Ovary (tissue), 9 donors: ENCODE data around the gene NDUFB11. TPM values are rescaled to one million over a fixed set of nuclear protein-coding genes. Genes with fewer than 3 reads are reported as not detected.
"Not testable (repeated sequence)": the region's sequence is repeated elsewhere in the genome, so short reads cannot be mapped to it uniquely, and the experiment has no call there.

ENCODE experiments used
- DNase-seq, 5 donors: peaks; one replicate each; pipeline ENCODE4 v3.0.0-alpha.2; 2019 to 2020
- H3K27ac ChIP-seq, 2 donors: fragments of 200-600 bp; one replicate each; pipeline versions ENCODE4 v1.5.1 to v1.8.0; 2019 to 2022
- H3K27me3 ChIP-seq: fragments of 200-600 bp; one replicate; pipeline ENCODE4 v1.8.0; 2022
- H3K36me3 ChIP-seq: fragments of 200-600 bp; sonication (generic); one replicate; pipeline ENCODE4 v1.5.1; 2019
- H3K4me1 ChIP-seq: one replicate; pipeline ENCODE4 v1.8.1; 2013; ENCODE audit warnings: mild to moderate bottlenecking, moderate library complexity; ENCODE audit not compliant: insufficient read depth
- H3K4me3 ChIP-seq: fragments of 200-600 bp; sonication (generic); one replicate; pipeline ENCODE4 v1.5.1; 2017
- H3K9me3 ChIP-seq, 2 donors: fragments of 200-600 bp in 1 of 2; sonication (generic) in 1 of 2; one replicate each; pipeline versions ENCODE4 v1.5.1 to v1.8.1; 2013 to 2019; ENCODE audit warnings: mild to moderate bottlenecking in 1 of 2, moderate library complexity in 1 of 2
- EP300 ChIP-seq: sonication (generic); formaldehyde crosslinking; IDR thresholded peaks from one replicate; pipeline ENCODE4 v1.6.1; 2017; ENCODE audit warnings: antibody characterized with exemption
- POLR2A ChIP-seq: fragments of 450-650 bp; IDR thresholded peaks from one replicate; pipeline ENCODE4 v1.6.1; 2017; ENCODE audit warnings: antibody characterized with exemption, mild to moderate bottlenecking, moderate library complexity
- WGBS, 3 donors: extraction: QIAGEN DNeasy Blood & Tissue Kit in 1 of 3; methylation state at CpG; one replicate each; pipeline versions ENCODE4 v1.1.5 to v1.1.7; 2013 to 2017; 5-methylcytosine and 5-hydroxymethylcytosine counted together
- intact Hi-C, 4 donors: fragments of 100-400 bp; cut with DNase I; formaldehyde crosslinking; loops; one replicate each; pipeline versions ENCODE4 v1.11.0 to v1.15.1; 2022 to 2023
- polyA plus RNA-seq, 2 donors: library from polyadenylated mRNA; stranded (reverse); fragments of 200-250 nt in 1 of 2; fragments of 350-450 nt in 1 of 2; fragmentation: Illumina TruSeq in 1 of 2; extraction: RNeasy Lipid Tissue Mini Kit (QIAGEN cat#74804) in 1 of 2; gene quantifications; one replicate each; pipeline ENCODE4 v1.2.3, GENCODE V29; 2013 to 2014
- total RNA-seq, 7 donors: library from RNA; depleted of rRNA in 2 of 7; stranded (reverse); fragments of >200 nt in 2 of 7; fragmentation: NEBNext Ultra II Directional in 3 of 7; extraction: Animal tissue kit (Norgen Biotek cat#: 25700) in 3 of 7; gene quantifications; one replicate each; pipeline versions ENCODE4 v1.1.0 to v1.2.4, GENCODE V29; 2016 to 2023
- TF ChIP-seq, protein P1 (sequence below), 3 donors: fragments of 450-650 bp in 2 of 3; fragments of 200-600 bp in 1 of 3; IDR thresholded peaks; one replicate each; pipeline versions ENCODE4 v1.5.1 to v1.8.0; 2016 to 2022; ENCODE audit warnings: antibody characterized with exemption in 3 of 3, mild to moderate bottlenecking in 1 of 3
- donor health status: DM: no; HTN: no; CAD: no; lungs with moderate emphysema.
- donor health status: DM: no; HTN: no; CAD: no.
- donor health status: Bipolar disorder and iron deficiency.
- donor health status: DM: yes; HTN: yes; CAD: no.
- donor health status: DM: no; HTN: no; CAD: no.
- donor health status: DM: yes; HTN: yes; CAD: no.

Gene NDUFB11
- total and polyA plus RNA-seq, 9 donors: 33.9 to 82.0 (median 44.6) TPM

DNA sequence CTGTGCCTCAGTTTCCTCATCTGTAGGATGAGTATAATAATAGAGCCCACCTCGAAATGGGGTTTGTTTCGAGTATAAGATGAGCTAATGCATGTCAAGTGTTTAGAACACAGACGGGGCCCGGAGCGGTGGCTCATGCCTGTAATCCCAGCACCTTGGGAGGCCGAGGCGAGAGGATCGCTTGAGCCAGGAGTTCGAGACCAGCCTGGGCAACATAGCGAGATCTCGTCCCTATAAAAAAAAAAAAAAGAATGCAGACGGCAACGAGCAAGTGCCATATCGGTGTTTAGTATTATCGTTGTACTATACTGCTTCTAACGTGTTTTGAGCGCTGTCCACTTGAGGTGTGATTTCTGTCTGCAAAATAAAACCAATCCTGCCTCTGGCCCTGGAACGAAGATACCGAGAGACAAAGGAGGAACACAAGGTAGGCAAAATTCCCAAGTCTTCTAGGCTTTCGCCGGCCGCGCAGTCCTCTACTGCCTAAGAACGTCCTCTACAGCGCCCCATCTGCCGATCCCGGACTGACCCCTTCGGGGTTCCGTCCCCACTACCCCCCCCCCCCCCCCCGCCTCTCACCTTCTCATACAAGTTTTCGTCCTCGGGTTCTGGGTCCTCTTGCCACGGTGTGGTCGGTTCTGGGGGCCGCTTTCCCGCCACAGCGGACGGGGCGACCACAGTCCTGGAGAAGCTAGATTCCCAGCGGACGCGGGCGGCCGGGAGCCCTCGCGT, 442 bp downstream of the NDUFB11 start:
- no peaks in the 10 kb centered on the region for H3K36me3 ChIP-seq
- WGBS, 3 donors: 35 to 44% (median 43%) methylated on average over 41 to 46 of the region's 46 CpGs

DNA sequence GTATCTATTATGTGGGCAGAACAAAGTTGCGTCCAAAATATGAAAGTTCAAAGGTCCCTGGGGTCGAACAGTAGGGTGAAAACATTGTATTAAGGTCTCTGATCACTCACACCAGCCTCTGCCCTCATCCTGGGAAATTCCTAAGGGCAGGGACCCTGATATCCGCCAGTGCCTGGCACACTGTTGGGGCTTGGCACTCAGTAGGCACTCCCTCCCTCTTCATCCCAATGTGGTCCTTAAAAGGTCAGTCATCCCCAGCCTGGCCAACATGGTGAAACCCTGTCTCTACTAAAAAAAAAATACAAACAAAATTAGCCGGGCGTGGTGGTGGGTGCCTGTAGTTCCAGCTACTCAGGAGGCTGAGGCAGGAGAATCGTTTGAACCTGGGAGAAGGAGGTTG, 6.3 kb downstream of the NDUFB11 start:
- no peak overlapping the region for H3K27ac ChIP-seq
- H3K9me3 ChIP-seq: no peaks in the 10 kb centered on the region
- WGBS, 3 donors: 73 to 77% (median 76%) methylated on average over 6 of the region's 6 CpGs
- intact Hi-C loops: no loop called here
- H3K36me3 ChIP-seq: no peaks in the 10 kb centered on the region
- H3K4me3 ChIP-seq: no peak overlapping the region
- no peaks in the 10 kb centered on the region for H3K27me3 ChIP-seq
- no peak for DNase-seq
- no peaks in the 10 kb centered on the region for H3K4me1 ChIP-seq
- TF ChIP-seq EP300 (no peak), POLR2A (no peak)
- TF ChIP-seq, protein P1, sequence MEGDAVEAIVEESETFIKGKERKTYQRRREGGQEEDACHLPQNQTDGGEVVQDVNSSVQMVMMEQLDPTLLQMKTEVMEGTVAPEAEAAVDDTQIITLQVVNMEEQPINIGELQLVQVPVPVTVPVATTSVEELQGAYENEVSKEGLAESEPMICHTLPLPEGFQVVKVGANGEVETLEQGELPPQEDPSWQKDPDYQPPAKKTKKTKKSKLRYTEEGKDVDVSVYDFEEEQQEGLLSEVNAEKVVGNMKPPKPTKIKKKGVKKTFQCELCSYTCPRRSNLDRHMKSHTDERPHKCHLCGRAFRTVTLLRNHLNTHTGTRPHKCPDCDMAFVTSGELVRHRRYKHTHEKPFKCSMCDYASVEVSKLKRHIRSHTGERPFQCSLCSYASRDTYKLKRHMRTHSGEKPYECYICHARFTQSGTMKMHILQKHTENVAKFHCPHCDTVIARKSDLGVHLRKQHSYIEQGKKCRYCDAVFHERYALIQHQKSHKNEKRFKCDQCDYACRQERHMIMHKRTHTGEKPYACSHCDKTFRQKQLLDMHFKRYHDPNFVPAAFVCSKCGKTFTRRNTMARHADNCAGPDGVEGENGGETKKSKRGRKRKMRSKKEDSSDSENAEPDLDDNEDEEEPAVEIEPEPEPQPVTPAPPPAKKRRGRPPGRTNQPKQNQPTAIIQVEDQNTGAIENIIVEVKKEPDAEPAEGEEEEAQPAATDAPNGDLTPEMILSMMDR (IDR thresholded peaks at IDR 0.05): no peak

More for the DNA sequence above, 442 bp downstream of the NDUFB11 start:
- H3K27me3 ChIP-seq: no peaks in the 10 kb centered on the region
- peak overlapping the region; percentile 35 to 87 for H3K27ac ChIP-seq
- TF ChIP-seq EP300: no peak
- TF ChIP-seq, protein P1 (IDR thresholded peaks at IDR 0.05): no peak
- H3K4me3 ChIP-seq: peak overlapping the region; percentile 65
- intact Hi-C loops: no loop called here
- H3K4me1 ChIP-seq: peaks cover 18% of the 10 kb centered on the region
- DNase-seq: peak in 4 of 5 donors; percentile 56 to 70 (median 60)
- H3K9me3 ChIP-seq: no peaks in the 10 kb centered on the region

- WGBS, 3 donors: 60 to 76% (median 64%) methylated on average over 5 of the region's 5 CpGs
- H3K4me3 ChIP-seq, H3K4me1 ChIP-seq, H3K9me3 ChIP-seq, H3K27ac ChIP-seq, DNase-seq, intact Hi-C loops, H3K27me3 ChIP-seq, H3K36me3 ChIP-seq: not testable (repeated sequence)
These were observed 8.9 kb downstream of the NDUFB11 start for GRCh38 chrX:47135650-47136049.

GRCh38 chrX:47133493-47133892, 11.0 kb downstream of the NDUFB11 start:
- no peaks in the 10 kb centered on the region for H3K4me1 ChIP-seq
- intact Hi-C loops: no loop called here
- 67 to 76% (median 72%) methylated on average over 5 of the region's 5 CpGs for WGBS, 3 donors
- H3K4me3 ChIP-seq: no peak overlapping the region
- no peaks in the 10 kb centered on the region for H3K9me3 ChIP-seq
- no peak for TF ChIP-seq EP300
- TF ChIP-seq, protein P1 (IDR thresholded peaks at IDR 0.05): no peak
- no peaks in the 10 kb centered on the region for H3K27me3 ChIP-seq
- DNase-seq: no peak
- H3K27ac ChIP-seq: no peak overlapping the region
- no peaks in the 10 kb centered on the region for H3K36me3 ChIP-seq

DNA sequence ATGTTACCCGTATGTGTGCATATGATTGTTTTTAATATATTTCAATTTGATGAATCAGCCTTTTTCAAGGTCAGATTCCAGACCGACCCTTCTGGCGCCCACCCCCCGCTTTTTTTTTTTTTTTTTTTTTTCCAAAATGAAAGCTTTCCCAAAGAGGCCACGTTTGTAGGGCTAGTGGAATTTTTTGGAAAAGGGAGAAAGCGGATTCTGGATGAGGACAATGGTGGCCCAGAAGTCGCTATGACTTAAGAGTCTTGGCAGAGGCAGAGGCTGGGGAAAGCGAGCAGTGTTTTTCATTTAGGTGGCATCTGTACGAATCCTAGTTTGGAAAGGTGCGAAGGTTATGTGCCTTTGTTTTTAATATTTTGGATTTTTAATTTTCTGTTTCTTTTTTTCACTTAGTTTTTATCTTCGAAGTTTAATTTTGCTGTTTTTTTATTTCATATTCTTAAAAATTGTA, 14.6 kb downstream of the NDUFB11 start:
- intact Hi-C loops: no loop called here
- TF ChIP-seq, protein P1 (IDR thresholded peaks at IDR 0.05): no peak
- TF ChIP-seq POLR2A: no peak
- TF ChIP-seq EP300: no peak
- DNase-seq: no peak
- Histone ChIP-seq H3K4me3 (peak overlapping the region; percentile 45), H3K9me3 (no peaks in the 10 kb centered on the region), H3K27me3 (no peaks in the 10 kb centered on the region), H3K36me3 (no peaks in the 10 kb centered on the region), H3K4me1 (no peaks in the 10 kb centered on the region), H3K27ac (no peak overlapping the region)
- 27 to 40% (median 37%) methylated on average over 11 of the region's 11 CpGs for WGBS, 3 donors
